GM23338 (cell line): Measurements from ENCODE around the gene CYP2E1. TPM values are rescaled to one million over a fixed set of nuclear protein-coding genes. Genes with fewer than 3 reads are reported as not detected.

Experiments
- ATAC-seq: fragments of 200-7000 bp; cut with Tn5 transposase; 3 replicates; pipeline ENCODE4 v1.9.1; 2020
- DNase-seq: peaks from one replicate; pipeline ENCODE4 v3.0.0-alpha.2; 2015; ENCODE audit warnings: low spot score
- H2AFZ ChIP-seq: fragments of 200-600 bp; sonication (generic); 2 replicates; pipeline ENCODE4 v1.8.0; 2016; ENCODE audit warnings: antibody characterized with exemption, mild to moderate bottlenecking, moderate library complexity
- H3F3A ChIP-seq: fragments of 200-600 bp; sonication (generic); replicated peaks from 2 replicates; pipeline ENCODE4 v1.8.0; 2017; ENCODE audit warnings: antibody characterized with exemption, mixed run types, low read depth
- H3K27ac ChIP-seq: fragments of 200-600 bp; sonication (generic); 2 replicates; pipeline ENCODE4 v1.6.1; 2016; ENCODE audit warnings: low read depth
- H3K27me3 ChIP-seq: fragments of 200-600 bp; sonication (generic); 2 replicates; pipeline ENCODE4 v1.8.0; 2016; ENCODE audit warnings: mild to moderate bottlenecking, mixed run types, moderate library complexity; ENCODE audit not compliant: insufficient read depth
- H3K36me3 ChIP-seq: fragments of 200-600 bp; sonication (generic); 2 replicates; pipeline ENCODE4 v1.8.0; 2016; ENCODE audit warnings: mild to moderate bottlenecking; ENCODE audit not compliant: insufficient read depth
- H3K4me1 ChIP-seq: fragments of 200-600 bp; sonication (generic); 2 replicates; pipeline ENCODE4 v1.8.0; 2016; ENCODE audit warnings: mild to moderate bottlenecking, moderate library complexity; ENCODE audit not compliant: insufficient read depth
- H3K4me2 ChIP-seq: fragments of 200-600 bp; sonication (generic); 2 replicates; pipeline ENCODE4 v1.7.1; 2017; ENCODE audit warnings: mixed run types
- H3K4me3 ChIP-seq: fragments of 200-600 bp; sonication (generic); 2 replicates; pipeline ENCODE4 v1.6.1; 2016; ENCODE audit warnings: mixed run types
- H3K79me2 ChIP-seq: fragments of 200-600 bp; sonication (generic); replicated peaks from 2 replicates; pipeline ENCODE4 v1.8.0; 2017; ENCODE audit warnings: mild to moderate bottlenecking; ENCODE audit not compliant: insufficient read depth
- H3K9me2 ChIP-seq: fragments of 200-600 bp; sonication (generic); 2 replicates; pipeline ENCODE4 v1.8.0; 2017; ENCODE audit not compliant: insufficient read depth
- H4K20me1 ChIP-seq: fragments of 200-600 bp; sonication (generic); replicated peaks from 2 replicates; pipeline ENCODE4 v1.8.0; 2017; ENCODE audit warnings: mild to moderate bottlenecking; ENCODE audit not compliant: insufficient read depth
- H3K27ac Mint-ChIP-seq: 2 replicates; pipeline ENCODE4 v1.8.0; 2020; ENCODE audit warnings: inconsistent platforms, mild to moderate bottlenecking, moderate library complexity, mixed read lengths
- H3K27me3 Mint-ChIP-seq: 3 replicates; pipeline ENCODE4 v1.8.0; 2022; ENCODE audit warnings: low read depth, mild to moderate bottlenecking, moderate library complexity, mixed read lengths, inconsistent platforms; ENCODE audit not compliant: insufficient read depth, poor library complexity
- H3K36me3 Mint-ChIP-seq: 3 replicates; pipeline ENCODE4 v1.8.0; 2021; ENCODE audit warnings: low read depth, mild to moderate bottlenecking, inconsistent platforms, moderate library complexity, mixed read lengths
- H3K4me1 Mint-ChIP-seq: 3 replicates; pipeline ENCODE4 v1.8.0; 2020; ENCODE audit warnings: mild to moderate bottlenecking, inconsistent platforms, mixed read lengths
- H3K4me3 Mint-ChIP-seq: 3 replicates; pipeline ENCODE4 v1.8.0; 2021; ENCODE audit warnings: moderate library complexity, mild to moderate bottlenecking, inconsistent platforms, mixed read lengths
- H3K9me3 Mint-ChIP-seq: 3 replicates; pipeline ENCODE4 v1.8.0; 2020; ENCODE audit warnings: moderate library complexity, mild to moderate bottlenecking, inconsistent platforms, mixed read lengths
- CREB1 ChIP-seq: fragments of 250-450 bp; sonication (Bioruptor Pico); IDR thresholded peaks from 2 replicates; pipeline ENCODE4 v1.5.0; 2020; ENCODE audit warnings: low read depth, mild to moderate bottlenecking, moderate library complexity
- CTCF ChIP-seq, 2 experiments: fragments of 200-600 bp in 1 of 2; sonication (generic) in 1 of 2; conservative IDR thresholded peaks; 2 replicates each; pipeline versions ENCODE4 v1.5.1 to v1.6.1; 2016 to 2017; ENCODE audit warnings: antibody characterized with exemption in 2 of 2, low read depth in 2 of 2, mild to moderate bottlenecking in 2 of 2, moderate library complexity in 1 of 2
- ETS1 ChIP-seq: IDR thresholded peaks from 2 replicates; pipeline ENCODE4 v1.6.1; 2016; ENCODE audit warnings: antibody characterized with exemption
- EZH2 ChIP-seq: fragments of 200-600 bp; sonication (generic); IDR thresholded peaks from one replicate; pipeline ENCODE4 v1.8.0; 2017; ENCODE audit warnings: antibody characterized with exemption, mild to moderate bottlenecking, low read depth; ENCODE audit not compliant: unreplicated experiment
- EZH2phosphoT487 ChIP-seq: fragments of 200-600 bp; sonication (generic); IDR thresholded peaks from one replicate; pipeline ENCODE4 v1.8.1; 2018; ENCODE audit warnings: antibody characterized with exemption; ENCODE audit not compliant: unreplicated experiment
- JUNB ChIP-seq: IDR thresholded peaks from one replicate; pipeline ENCODE4 v1.6.1; 2016; ENCODE audit warnings: antibody characterized with exemption; ENCODE audit not compliant: unreplicated experiment
- NANOG ChIP-seq: IDR thresholded peaks from 2 replicates; pipeline ENCODE4 v1.6.1; 2016; ENCODE audit warnings: antibody characterized with exemption, borderline replicate concordance
- REST ChIP-seq: IDR thresholded peaks from one replicate; pipeline ENCODE4 v1.6.1; 2018; ENCODE audit warnings: antibody characterized with exemption; ENCODE audit not compliant: unreplicated experiment
- STAT1 ChIP-seq: IDR thresholded peaks from one replicate; pipeline ENCODE4 v1.6.1; 2016; ENCODE audit warnings: antibody characterized with exemption; ENCODE audit not compliant: unreplicated experiment
- ZNF114 ChIP-seq: fragments of 250-450 bp; sonication (Bioruptor Pico); IDR thresholded peaks from 2 replicates; pipeline ENCODE4 v1.5.0; 2020; ENCODE audit warnings: mild to moderate bottlenecking, moderate library complexity
- ZNF331 ChIP-seq: fragments of 250-450 bp; sonication (Bioruptor Pico); IDR thresholded peaks from 2 replicates; pipeline ENCODE4 v1.5.0; 2020; ENCODE audit warnings: low read depth, mild to moderate bottlenecking, moderate library complexity
- ZNF462 ChIP-seq: fragments of 250-450 bp; sonication (Bioruptor Pico); IDR thresholded peaks from 2 replicates; pipeline ENCODE4 v1.5.0; 2020; ENCODE audit warnings: mild to moderate bottlenecking, moderate library complexity
- polyA plus RNA-seq: library from polyadenylated mRNA; unstranded; fragments of >200 nt; fragmentation: Nextera tagmentation; extraction: Ambion mirVana; gene quantifications from 2 replicates; pipeline ENCODE4 v1.2.1, GENCODE V29; 2016
- total RNA-seq: library from RNA; depleted of rRNA; stranded (reverse); fragments of >200 nt; shearing (Covaris generic); gene quantifications from 2 replicates; pipeline ENCODE4 v1.2.3, GENCODE V29; 2014

Gene CYP2E1
- total and polyA plus RNA-seq, 2 experiments from 2014 or later = 0.97 to 2.2 TPM

GRCh38 chr10:133544506-133544905 lies 17.3 kb downstream of the CYP2E1 start (continued):
- TF ChIP-seq ZNF462 (CRISPR knock-in tag) (no peak), EZH2 (no peak)

- DNase-seq = no peak
- H3K4me1 Mint-ChIP-seq = no peaks in the 10 kb centered on the region
- TF ChIP-seq JUNB (no peak), STAT1 (no peak), ETS1 (no peak), ZNF331 (CRISPR knock-in tag) (no peak), EZH2phosphoT487 (no peak), CREB1 (CRISPR knock-in tag) (no peak), ZNF114 (CRISPR knock-in tag) (no peak), REST (no peak), EZH2 (no peak), NANOG (no peak), CTCF (conservative IDR thresholded peaks at IDR 0.05; ENCODE audit: low read depth in 2 of 2) (no peak)
- Histone ChIP-seq H3F3A (no peaks in the 10 kb centered on the region), H3K9me2 (no peaks in the 10 kb centered on the region), H3K4me2 (no peak overlapping the region), H3K27me3 (no peaks in the 10 kb centered on the region), H2AFZ (no peak overlapping the region), H4K20me1 (no peaks in the 10 kb centered on the region), H3K79me2 (no peaks in the 10 kb centered on the region), H3K4me1 (no peaks in the 10 kb centered on the region), H3K36me3 (no peaks in the 10 kb centered on the region), H3K4me3 (no peak overlapping the region), H3K27ac (no peak overlapping the region)
- peaks cover 4% of the 10 kb centered on the region for H3K27me3 Mint-ChIP-seq
- no peak overlapping the region for H3K27ac Mint-ChIP-seq
- H3K4me3 Mint-ChIP-seq = no peak overlapping the region
- no peak for ATAC-seq
- no peaks in the 10 kb centered on the region; the same call in 2 of the 3 replicates for H3K36me3 Mint-ChIP-seq
- peaks cover 55% of the 10 kb centered on the region for H3K9me3 Mint-ChIP-seq
Observed at GRCh38 chr10:133554600-133554999, 27.4 kb downstream of the CYP2E1 start.
